ENCODE measurements around the gene ACAD8.
"Not testable (repeated sequence)": the region's sequence is repeated elsewhere in the genome, so short reads cannot be mapped to it uniquely, and the experiment has no call there.

ACAD8 gene

GRCh38 chr11:134254433-134255183 lies 1.2 kb downstream of the ACAD8 start:
- Histone ChIP-seq H3K4me1 (ENCODE audit: control insufficient read depth, insufficient read depth, low read length, poor library complexity, severe bottlenecking) (no peaks in the 10 kb centered on the region), H3K9me3 (ENCODE audit: control insufficient read depth, low read length) (no peaks in the 10 kb centered on the region), H3K36me3 (ENCODE audit: control insufficient read depth, insufficient read depth, low read length) (peaks cover 35% of the 10 kb centered on the region), H3K27ac (ENCODE audit: low read depth, low read length, severe bottlenecking) (no peak overlapping the region), H3K4me3 (ENCODE audit: extremely low read depth, insufficient read depth, low read length, poor library complexity, severe bottlenecking) (peak overlapping the region; percentile 87)
- 74% methylated on average over 2 of the region's 3 CpGs; no CpG with 5 or more reads in 1 of the 2 experiments for WGBS, 2 experiments (ENCODE audit: insufficient coverage in 2 of 2)

- 87 to 97% methylated on average over 4 to 5 of the region's 5 CpGs for WGBS, 2 experiments (ENCODE audit: insufficient coverage in 2 of 2)
Observed at GRCh38 chr11:134255184-134255561, 1.8 kb downstream of the ACAD8 start.

GRCh38 chr11:134257101-134257500 lies 3.7 kb downstream of the ACAD8 start:
- whole genome bisulfite sequencing, 2 experiments (ENCODE audit: insufficient coverage in 2 of 2), result 92 to 95% methylated on average over 9 of the region's 11 CpGs
- peaks cover 42% of the 10 kb centered on the region for H3K36me3 ChIP-seq (ENCODE audit: control insufficient read depth, insufficient read depth, low read length)

More at GRCh38 chr11:134255184-134255561, 1.8 kb downstream of the ACAD8 start:
- not testable (repeated sequence) for H3K27ac ChIP-seq (ENCODE audit: low read depth, low read length, severe bottlenecking); H3K9me3 ChIP-seq (ENCODE audit: control insufficient read depth, low read length); H3K4me3 ChIP-seq (ENCODE audit: extremely low read depth, insufficient read depth, low read length, poor library complexity, severe bottlenecking); H3K4me1 ChIP-seq (ENCODE audit: control insufficient read depth, insufficient read depth, low read length, poor library complexity, severe bottlenecking)
- peaks cover 33% of the 10 kb centered on the region for H3K36me3 ChIP-seq (ENCODE audit: control insufficient read depth, insufficient read depth, low read length)

GRCh38 chr11:134258577-134258976 lies 5.2 kb downstream of the ACAD8 start:
- Histone ChIP-seq H3K4me1 (ENCODE audit: control insufficient read depth, insufficient read depth, low read length, poor library complexity, severe bottlenecking) (no peaks in the 10 kb centered on the region), H3K36me3 (ENCODE audit: control insufficient read depth, insufficient read depth, low read length) (peaks cover 57% of the 10 kb centered on the region), H3K27ac (ENCODE audit: low read depth, low read length, severe bottlenecking) (no peak overlapping the region), H3K4me3 (ENCODE audit: extremely low read depth, insufficient read depth, low read length, poor library complexity, severe bottlenecking) (no peak overlapping the region), H3K9me3 (ENCODE audit: control insufficient read depth, low read length) (no peaks in the 10 kb centered on the region)
- 97 to 100% methylated on average over 3 to 4 of the region's 4 CpGs for WGBS, 2 experiments (ENCODE audit: insufficient coverage in 2 of 2)

More at GRCh38 chr11:134257101-134257500, 3.7 kb downstream of the ACAD8 start:
- H3K4me3 ChIP-seq (ENCODE audit: extremely low read depth, insufficient read depth, low read length, poor library complexity, severe bottlenecking), result no peak overlapping the region
- no peak overlapping the region for H3K27ac ChIP-seq (ENCODE audit: low read depth, low read length, severe bottlenecking)
- no peaks in the 10 kb centered on the region for H3K9me3 ChIP-seq (ENCODE audit: control insufficient read depth, low read length)
- H3K4me1 ChIP-seq (ENCODE audit: control insufficient read depth, insufficient read depth, low read length, poor library complexity, severe bottlenecking), result no peaks in the 10 kb centered on the region

- peaks cover 62% of the 10 kb centered on the region for H3K36me3 ChIP-seq (ENCODE audit: control insufficient read depth, insufficient read depth, low read length)
Observed at GRCh38 chr11:134260503-134260902, 7.1 kb downstream of the ACAD8 start.

GRCh38 chr11:134260983-134261382 lies 7.6 kb downstream of the ACAD8 start:
- Histone ChIP-seq H3K9me3 (ENCODE audit: control insufficient read depth, low read length) (no peaks in the 10 kb centered on the region), H3K27ac (ENCODE audit: low read depth, low read length, severe bottlenecking) (no peak overlapping the region), H3K36me3 (ENCODE audit: control insufficient read depth, insufficient read depth, low read length) (peaks cover 62% of the 10 kb centered on the region), H3K4me3 (ENCODE audit: extremely low read depth, insufficient read depth, low read length, poor library complexity, severe bottlenecking) (no peak overlapping the region), H3K4me1 (ENCODE audit: control insufficient read depth, insufficient read depth, low read length, poor library complexity, severe bottlenecking) (no peaks in the 10 kb centered on the region)
- WGBS, 2 experiments (ENCODE audit: insufficient coverage in 2 of 2), result 92 to 94% methylated on average over 14 to 16 of the region's 16 CpGs

More at GRCh38 chr11:134260503-134260902, 7.1 kb downstream of the ACAD8 start:
- Histone ChIP-seq H3K4me3 (ENCODE audit: extremely low read depth, insufficient read depth, low read length, poor library complexity, severe bottlenecking) (no peak overlapping the region), H3K4me1 (ENCODE audit: control insufficient read depth, insufficient read depth, low read length, poor library complexity, severe bottlenecking) (no peaks in the 10 kb centered on the region), H3K27ac (ENCODE audit: low read depth, low read length, severe bottlenecking) (no peak overlapping the region), H3K9me3 (ENCODE audit: control insufficient read depth, low read length) (no peaks in the 10 kb centered on the region)

GRCh38 chr11:134261626-134262488 lies 8.5 kb downstream of the ACAD8 start:
- Histone ChIP-seq H3K27ac (ENCODE audit: low read depth, low read length, severe bottlenecking) (no peak overlapping the region), H3K9me3 (ENCODE audit: control insufficient read depth, low read length) (no peaks in the 10 kb centered on the region), H3K4me3 (ENCODE audit: extremely low read depth, insufficient read depth, low read length, poor library complexity, severe bottlenecking) (no peak overlapping the region), H3K36me3 (ENCODE audit: control insufficient read depth, insufficient read depth, low read length) (peaks cover 54% of the 10 kb centered on the region), H3K4me1 (ENCODE audit: control insufficient read depth, insufficient read depth, low read length, poor library complexity, severe bottlenecking) (no peaks in the 10 kb centered on the region)
- 88 to 94% methylated on average over 10 to 13 of the region's 14 CpGs for WGBS, 2 experiments (ENCODE audit: insufficient coverage in 2 of 2)

GRCh38 chr11:134264966-134265764 lies 11.8 kb downstream of the ACAD8 start:
- H3K36me3 ChIP-seq (ENCODE audit: control insufficient read depth, insufficient read depth, low read length), result peaks cover 37% of the 10 kb centered on the region

GRCh38 chr11:134266440-134266839 lies 13.1 kb downstream of the ACAD8 start:
- Histone ChIP-seq H3K9me3 (ENCODE audit: control insufficient read depth, low read length) (no peaks in the 10 kb centered on the region), H3K4me3 (ENCODE audit: extremely low read depth, insufficient read depth, low read length, poor library complexity, severe bottlenecking) (no peak overlapping the region), H3K4me1 (ENCODE audit: control insufficient read depth, insufficient read depth, low read length, poor library complexity, severe bottlenecking) (no peaks in the 10 kb centered on the region), H3K27ac (ENCODE audit: low read depth, low read length, severe bottlenecking) (no peak overlapping the region), H3K36me3 (ENCODE audit: control insufficient read depth, insufficient read depth, low read length) (peaks cover 26% of the 10 kb centered on the region)
- WGBS, 2 experiments (ENCODE audit: insufficient coverage in 2 of 2), result 87 to 100% methylated on average over 5 of the region's 5 CpGs

More at GRCh38 chr11:134264966-134265764, 11.8 kb downstream of the ACAD8 start:
- Histone ChIP-seq H3K27ac (ENCODE audit: low read depth, low read length, severe bottlenecking) (no peak overlapping the region), H3K4me1 (ENCODE audit: control insufficient read depth, insufficient read depth, low read length, poor library complexity, severe bottlenecking) (no peaks in the 10 kb centered on the region), H3K4me3 (ENCODE audit: extremely low read depth, insufficient read depth, low read length, poor library complexity, severe bottlenecking) (no peak overlapping the region), H3K9me3 (ENCODE audit: control insufficient read depth, low read length) (no peaks in the 10 kb centered on the region)
- WGBS, 2 experiments (ENCODE audit: insufficient coverage in 2 of 2), result 90 to 96% methylated on average over 4 of the region's 7 CpGs

- H3K4me1 ChIP-seq (ENCODE audit: control insufficient read depth, insufficient read depth, low read length, poor library complexity, severe bottlenecking), result no peaks in the 10 kb centered on the region
- WGBS, 2 experiments (ENCODE audit: insufficient coverage in 2 of 2), result 71 to 79% methylated on average over 3 of the region's 3 CpGs
- H3K27ac ChIP-seq (ENCODE audit: low read depth, low read length, severe bottlenecking), result no peak overlapping the region
- H3K36me3 ChIP-seq (ENCODE audit: control insufficient read depth, insufficient read depth, low read length), result peaks cover 22% of the 10 kb centered on the region
- no peaks in the 10 kb centered on the region for H3K9me3 ChIP-seq (ENCODE audit: control insufficient read depth, low read length)
- no peak overlapping the region for H3K4me3 ChIP-seq (ENCODE audit: extremely low read depth, insufficient read depth, low read length, poor library complexity, severe bottlenecking)
Observed at GRCh38 chr11:134266841-134267251, 13.5 kb downstream of the ACAD8 start.

Data from mesodermal cell (in vitro differentiated cells).